Activated CD8-positive, alpha-beta memory T cell treated with anti-CD3 and anti-CD28 coated beads, Interleukin-2, amount 50 U/mL, for 48 hours (primary cell): ENCODE measurements around the gene NTN1.
A peak's percentile ranks its signal among the peaks of the same experiment; 100 is the strongest.
"Not testable (repeated sequence)": the region's sequence is repeated elsewhere in the genome, so short reads cannot be mapped to it uniquely, and the experiment has no call there.

Source experiments
- DNase-seq: peaks from one replicate; pipeline ENCODE4 v3.0.0-alpha.2; 2020

Gene NTN1

GRCh38 chr17:9090641-9091096 lies 69.4 kb downstream of the NTN1 start:
- DNase-seq, result no peak

DNA sequence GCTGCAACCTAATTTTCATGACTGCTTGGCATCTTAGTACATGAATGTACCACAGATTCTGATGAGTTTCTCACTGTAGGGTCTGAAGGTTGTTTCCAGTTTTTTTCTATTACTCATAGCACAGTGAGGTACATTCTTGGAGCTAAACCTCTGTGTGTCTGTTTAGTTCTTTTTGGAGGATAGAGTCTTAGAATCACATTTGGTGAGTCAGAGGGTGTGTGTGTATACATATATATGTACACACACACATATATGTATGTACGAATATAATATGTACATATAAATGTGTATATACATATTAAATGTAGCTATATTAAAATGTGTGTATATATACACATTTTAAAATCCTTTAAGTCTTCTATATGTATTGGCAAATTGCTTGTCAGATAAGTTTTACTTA lies 72.9 kb downstream of the NTN1 start:
- no peak for DNase-seq

GRCh38 chr17:9095390-9095789 lies 74.1 kb downstream of the NTN1 start:
- DNase-seq, result no peak

- no peak for DNase-seq
Observed at GRCh38 chr17:9098242-9098825, 77.0 kb downstream of the NTN1 start.

- DNase-seq, result no peak
Observed at GRCh38 chr17:9101356-9101755, 80.0 kb downstream of the NTN1 start.

DNA sequence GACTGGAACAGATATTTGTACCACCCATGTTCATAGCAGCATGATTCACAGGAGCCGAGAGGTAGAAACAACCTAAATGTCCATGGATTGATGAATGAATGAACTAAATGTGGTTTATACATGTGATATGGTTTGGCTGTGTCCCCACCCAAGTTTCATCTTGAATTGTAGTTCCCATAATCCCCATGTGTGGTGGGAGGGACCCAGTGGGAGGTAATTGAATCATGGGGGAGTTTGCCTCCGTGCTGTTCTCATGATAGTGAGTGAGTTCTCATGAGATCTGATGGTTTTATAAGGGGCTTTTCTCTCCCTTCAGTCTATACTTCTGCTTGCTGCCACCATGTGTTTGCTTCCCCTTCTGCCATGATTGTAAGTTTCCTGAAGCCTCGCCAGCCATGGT lies 81.9 kb downstream of the NTN1 start:
- DNase-seq, result not testable (repeated sequence)

- no peak for DNase-seq
Observed at GRCh38 chr17:9104370-9105041, 83.2 kb downstream of the NTN1 start.

DNA sequence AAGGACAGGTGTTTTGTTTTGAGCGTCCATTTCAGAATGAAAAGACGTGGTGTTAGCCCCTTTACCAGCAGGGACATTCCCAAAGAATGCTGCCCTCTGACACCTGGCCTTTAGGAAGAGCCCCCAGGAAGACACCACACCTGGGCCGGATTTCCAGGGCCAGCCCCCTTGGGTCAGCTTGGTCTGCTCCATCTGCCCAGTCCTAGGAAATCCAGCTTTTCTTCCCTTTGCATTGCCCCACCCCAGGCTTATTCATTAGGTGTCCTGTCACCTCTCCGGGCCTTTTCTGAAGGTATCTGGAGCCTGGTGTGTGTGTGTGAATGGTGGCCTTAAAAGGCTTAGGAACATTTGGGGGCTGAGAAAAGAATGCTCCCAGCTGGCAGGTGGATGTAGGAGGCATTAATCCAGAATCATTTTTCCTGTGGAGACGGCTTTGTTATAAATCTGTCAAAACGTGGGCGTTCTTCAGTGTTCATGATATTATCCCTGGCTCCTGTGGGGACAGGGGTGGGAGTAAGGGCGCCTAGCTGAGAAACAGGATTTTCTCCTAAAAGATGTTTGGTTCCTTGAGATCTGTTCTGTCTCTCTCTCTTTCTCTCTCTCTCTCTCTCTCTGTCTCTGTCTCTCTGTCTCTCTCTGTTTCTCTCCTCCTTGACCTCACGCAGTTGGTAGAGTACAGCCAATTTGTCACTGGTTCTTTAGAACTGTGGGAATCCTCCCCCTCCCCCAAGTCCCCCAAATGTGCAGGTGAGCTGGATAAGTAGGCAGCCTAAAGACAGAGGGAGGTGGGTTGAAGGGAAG lies 84.0 kb downstream of the NTN1 start:
- DNase-seq, result no peak

GRCh38 chr17:9106278-9106677 lies 85.0 kb downstream of the NTN1 start:
- DNase-seq, result not testable (repeated sequence)

DNA sequence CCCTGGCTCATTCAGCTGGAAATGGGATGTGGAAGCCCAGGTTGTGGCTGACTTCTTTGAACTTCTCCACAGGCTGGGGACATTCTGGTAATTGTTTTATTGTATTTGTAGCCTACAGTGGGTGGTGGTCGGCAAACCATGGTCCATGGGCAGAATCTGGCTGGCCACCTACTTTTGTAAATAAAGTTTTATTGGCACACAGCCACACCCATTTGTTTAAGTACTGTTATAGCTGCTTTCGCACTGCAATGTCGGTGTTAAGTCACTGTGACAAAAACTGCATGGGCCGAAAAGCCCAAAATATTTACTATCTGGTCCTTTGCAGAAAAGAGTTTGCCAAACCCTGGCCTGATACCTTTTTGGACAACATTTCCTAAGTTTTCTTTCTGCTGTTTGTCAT lies 86.2 kb downstream of the NTN1 start:
- DNase-seq, result no peak

DNA sequence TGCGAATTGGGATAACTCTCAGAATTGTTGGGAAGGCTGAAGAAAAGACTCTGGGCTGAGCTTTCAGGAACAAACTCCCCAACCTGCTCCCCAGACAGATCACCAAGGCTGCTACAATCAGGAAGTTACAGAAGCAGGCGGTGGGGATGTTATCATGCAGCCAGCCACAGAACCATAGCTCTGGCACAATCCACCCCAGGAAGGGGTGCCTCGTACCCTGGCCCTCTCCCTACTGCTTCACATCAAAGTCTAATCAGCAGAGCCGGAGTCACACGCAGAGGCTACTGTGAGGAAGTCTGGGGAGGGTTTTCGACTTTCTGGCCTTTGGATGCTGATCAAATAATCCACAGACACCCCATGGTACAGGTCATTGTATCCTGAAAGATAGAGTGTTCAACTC lies 86.8 kb downstream of the NTN1 start:
- DNase-seq, result no peak

GRCh38 chr17:9109933-9110332 lies 88.6 kb downstream of the NTN1 start:
- DNase-seq, result no peak

DNA sequence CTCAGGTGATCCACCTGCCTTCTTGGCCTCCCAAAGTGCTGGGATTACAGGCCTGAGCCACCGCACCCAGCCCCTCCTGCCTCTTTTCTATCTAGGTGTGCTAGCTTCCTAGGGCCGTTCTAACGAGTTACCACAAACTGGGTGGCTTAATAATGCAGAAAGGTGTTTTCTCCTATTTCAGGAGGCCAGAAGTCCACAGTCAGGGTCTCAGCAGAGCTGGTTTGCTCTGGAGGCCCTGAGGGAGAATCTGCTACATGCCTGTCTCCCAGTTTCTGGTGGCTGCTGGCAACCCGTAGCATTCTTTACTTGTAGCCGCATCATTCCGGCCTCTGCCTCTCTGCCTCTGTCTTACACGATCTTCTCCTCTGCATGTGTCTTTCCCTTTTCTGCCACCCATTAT lies 89.2 kb downstream of the NTN1 start:
- no peak for DNase-seq

DNA sequence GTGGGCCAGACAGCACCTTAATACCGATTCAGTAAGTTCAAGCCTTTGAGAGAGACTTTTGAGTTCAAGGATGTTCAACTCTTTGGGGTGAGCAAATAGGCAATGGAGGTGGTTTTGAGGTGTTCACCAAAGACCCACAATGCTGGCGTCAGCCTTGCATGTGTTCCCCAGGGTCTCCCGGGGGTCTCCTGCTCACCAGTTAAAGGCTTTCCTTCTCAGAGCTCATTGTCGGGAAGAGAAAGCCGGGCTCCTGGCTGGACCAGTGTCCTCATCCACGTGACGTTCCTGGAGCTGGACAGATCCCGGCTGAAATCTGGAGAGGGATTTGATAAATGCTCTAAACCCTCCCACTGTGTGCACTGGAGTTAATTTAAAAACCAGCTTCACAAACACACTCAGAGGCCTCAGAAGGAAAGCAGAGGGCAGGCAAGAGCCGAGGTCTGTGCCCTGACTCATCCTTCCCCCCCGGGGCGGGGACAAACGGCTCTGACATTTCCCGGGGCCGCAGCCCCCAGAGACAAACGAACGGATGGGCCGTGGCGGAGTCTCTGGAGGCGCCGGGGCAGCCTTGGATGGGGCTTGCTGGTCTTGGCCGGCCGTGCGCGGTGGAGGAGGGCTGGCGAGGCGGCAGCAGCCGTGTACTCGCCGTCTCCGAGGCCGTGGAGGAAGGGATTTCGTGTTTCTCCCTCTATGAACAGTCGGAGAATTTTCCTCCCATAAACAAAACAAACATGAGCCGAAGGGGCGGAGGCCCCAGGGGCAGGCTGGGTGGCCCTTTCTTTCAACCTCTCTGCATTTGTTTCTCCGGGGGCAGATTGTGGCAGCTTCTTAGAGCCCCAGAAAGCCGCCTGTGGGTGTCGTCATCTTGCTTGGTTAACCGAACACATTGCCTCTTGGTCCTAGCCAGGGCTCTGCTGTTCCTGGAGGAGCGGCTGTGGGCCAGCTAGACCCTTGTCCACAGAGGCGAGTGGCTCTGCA lies 94.2 kb downstream of the NTN1 start:
- peak; percentile 83 for DNase-seq

DNA sequence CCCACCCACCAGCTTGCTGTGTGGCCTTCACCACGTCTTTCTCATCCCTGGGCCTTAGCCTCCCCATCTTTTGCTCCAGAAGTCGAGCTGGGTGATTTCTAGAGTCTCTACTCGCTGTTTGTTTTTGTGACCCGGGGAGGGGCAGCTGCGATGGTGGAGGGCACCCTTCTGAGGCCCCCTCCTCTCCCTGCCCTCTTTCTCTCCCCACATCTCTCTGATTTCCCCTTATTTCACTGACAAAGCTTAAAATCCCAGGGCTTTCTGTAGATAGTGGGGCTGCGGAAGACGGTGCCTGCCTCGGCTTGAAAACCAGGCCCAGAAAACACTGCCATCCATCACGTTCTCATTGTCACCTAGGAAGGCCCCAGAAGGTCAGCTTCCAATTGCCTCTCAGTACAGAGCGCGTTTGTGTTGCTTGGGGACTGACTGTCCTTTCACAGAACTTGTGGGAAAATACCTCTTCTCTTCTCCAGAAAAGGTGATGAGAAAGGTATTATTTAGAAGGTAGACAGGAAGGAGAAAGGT lies 95.1 kb downstream of the NTN1 start:
- no peak for DNase-seq

DNA sequence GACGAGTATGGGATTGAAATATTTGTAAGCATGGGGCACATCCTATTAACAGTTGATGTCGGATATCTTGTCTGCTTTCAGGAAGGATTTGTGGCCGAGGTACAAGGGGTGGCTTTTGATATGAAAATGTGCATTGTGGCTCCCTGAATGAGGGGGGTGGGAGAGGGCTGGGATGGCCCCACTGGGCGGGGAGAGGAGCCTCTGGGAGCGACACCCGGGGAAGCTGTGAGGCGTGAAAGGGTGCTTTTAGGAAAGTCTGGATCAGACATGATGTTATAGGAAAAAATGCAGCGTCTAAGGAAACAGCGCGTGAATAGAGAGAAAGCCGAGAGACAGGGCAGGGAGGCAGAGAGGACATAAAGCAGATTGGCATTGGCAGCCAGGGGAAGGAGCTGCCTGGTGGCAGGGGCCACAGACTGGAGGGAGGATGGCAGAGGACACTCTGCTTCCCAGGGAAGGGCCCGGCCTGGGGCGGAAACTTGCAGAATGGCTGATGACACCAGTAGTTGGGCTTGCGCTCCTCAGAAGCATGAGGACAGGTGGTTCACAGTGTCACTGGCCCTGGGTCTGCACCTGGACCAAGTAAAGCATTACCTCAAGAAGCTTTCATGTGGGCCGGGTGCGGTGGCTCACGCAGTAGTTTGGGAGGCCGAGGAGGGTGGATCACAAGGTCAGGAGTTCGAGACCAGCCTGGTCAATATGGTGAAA lies 95.7 kb downstream of the NTN1 start:
- no peak for DNase-seq

- no peak for DNase-seq
Observed at GRCh38 chr17:9120471-9120870, 99.2 kb downstream of the NTN1 start.

DNA sequence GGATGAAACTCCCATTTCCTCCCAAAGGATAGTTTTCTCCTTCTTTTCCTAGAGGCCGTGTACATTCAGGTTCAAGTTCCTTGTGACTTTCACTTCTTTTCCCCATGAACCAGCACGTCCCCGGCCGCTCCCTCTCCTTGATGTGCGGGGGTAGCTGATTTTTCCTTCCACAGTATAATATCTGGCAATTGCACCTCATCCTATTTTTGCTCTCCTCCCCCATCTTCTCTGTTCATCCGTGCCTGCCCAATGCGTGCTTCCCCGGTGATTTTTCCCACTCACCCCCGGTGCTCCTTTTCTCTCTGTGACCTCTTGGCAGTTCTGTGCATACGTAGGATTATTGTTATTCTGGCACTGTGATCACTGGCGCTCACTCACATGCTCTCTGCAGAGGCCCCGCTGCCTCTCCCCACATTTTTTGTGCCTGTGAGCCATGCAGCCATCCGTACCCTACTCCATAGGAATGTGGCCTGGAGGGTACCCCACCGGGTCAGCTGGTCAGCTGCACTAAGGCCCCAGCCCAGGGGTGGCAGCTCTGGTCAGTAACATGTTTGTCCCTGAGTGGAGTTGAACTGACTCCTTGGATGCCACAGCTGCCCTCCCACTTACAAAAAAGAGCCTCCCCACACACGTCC lies 100.0 kb downstream of the NTN1 start:
- no peak for DNase-seq

DNA sequence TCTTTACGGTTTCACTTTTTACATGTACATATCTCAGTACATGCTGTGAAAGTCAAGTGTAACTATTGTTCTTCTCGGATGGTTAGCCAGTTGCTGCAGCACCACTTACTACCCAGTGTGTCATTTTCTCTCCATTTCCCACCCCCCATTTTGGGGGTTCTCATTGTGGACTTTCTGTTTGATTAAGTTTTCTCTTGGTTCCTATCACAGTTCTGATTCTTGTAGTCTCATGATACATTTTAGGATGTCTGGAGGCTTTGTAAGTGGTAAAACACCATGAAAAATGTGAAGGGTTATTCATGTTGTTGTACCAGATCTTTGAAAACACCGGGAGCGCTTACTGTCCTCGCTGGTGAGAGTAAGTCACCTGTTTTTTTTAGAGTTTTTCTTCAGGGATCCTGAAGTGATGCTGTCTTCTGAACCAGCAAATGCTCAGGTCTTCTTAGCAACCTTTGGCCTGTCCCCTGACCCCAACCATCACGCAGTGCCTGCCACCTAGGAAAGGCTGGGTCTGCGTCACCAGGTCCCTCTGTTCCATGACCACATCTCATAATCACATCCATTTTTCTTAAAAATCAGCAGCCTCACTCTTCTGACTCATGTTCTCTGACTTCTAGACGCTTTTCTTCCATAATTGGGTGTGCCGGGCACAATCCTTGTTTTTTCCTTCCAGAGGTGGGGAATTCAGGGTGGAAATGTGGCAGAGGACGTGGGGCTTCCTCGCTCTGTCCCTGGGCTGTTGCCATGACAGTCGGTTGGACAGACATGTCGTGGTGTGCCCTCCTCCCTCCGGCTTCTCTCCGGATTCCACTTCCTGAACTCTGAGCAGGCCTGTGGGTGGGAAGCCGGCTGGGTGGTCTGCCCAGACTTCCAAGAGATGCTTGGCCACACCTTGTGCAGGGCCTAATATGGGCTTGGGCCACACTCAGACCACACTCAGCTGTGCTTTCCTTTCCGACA lies 102.6 kb downstream of the NTN1 start:
- DNase-seq, result no peak

GRCh38 chr17:9124554-9124935 lies 103.2 kb downstream of the NTN1 start:
- no peak for DNase-seq
